DOHH2 (cell line): ENCODE results near the gene MPI.

ENCODE experiments used
- CTCF ChIP-seq: fragments of 200-600 bp; sonication (generic); IDR thresholded peaks from one replicate; pipeline ENCODE4 v1.5.1; 2014; ENCODE audit warnings: antibody characterized with exemption, mild to moderate bottlenecking, low read depth, low read length; ENCODE audit not compliant: poor library complexity, severe bottlenecking
- EZH2phosphoT487 ChIP-seq: fragments of 200-600 bp; sonication (generic); IDR thresholded peaks from 2 replicates; pipeline ENCODE4 v1.6.1; 2017; ENCODE audit warnings: borderline replicate concordance, mild to moderate bottlenecking, antibody characterized with exemption, low read length, moderate library complexity, mixed read lengths

- TF ChIP-seq CTCF (no peak), EZH2phosphoT487 (no peak)
These were observed 22.3 kb upstream of the MPI start for GRCh38 chr15:74867466-74868038.
